Body of pancreas (tissue), 4 donors: Measurements from ENCODE around the gene SLC38A3. TPM values are rescaled to one million over a fixed set of nuclear protein-coding genes. Genes with fewer than 3 reads are reported as not detected.

Source experiments
- ATAC-seq: fragments of 150-250 bp; one replicate; pipeline ENCODE4 v1.9.1; 2016
- DNase-seq, 4 donors: peaks; one replicate each; pipeline ENCODE4 v3.0.0-alpha.2; 2019
- H3K27ac ChIP-seq, 4 donors: fragments of 200-600 bp; sonication (generic); 1 replicate in 3 of 4; 2 replicates in 1 of 4; pipeline versions ENCODE4 v1.5.1 to v1.6.1; 2016 to 2019; ENCODE audit warnings: mild to moderate bottlenecking in 1 of 4, mixed read lengths in 1 of 4, moderate library complexity in 1 of 4
- H3K27me3 ChIP-seq, 2 donors: fragments of 200-600 bp; sonication (generic); one replicate each; pipeline ENCODE4 v1.6.0; 2016; ENCODE audit warnings: mild to moderate bottlenecking in 1 of 2
- H3K36me3 ChIP-seq, 2 donors: fragments of 200-600 bp; sonication (generic); replicated peaks in 1 of 2; 2 replicates each; pipeline ENCODE4 v1.5.1; 2016; ENCODE audit warnings: low read depth in 2 of 2; ENCODE audit not compliant: insufficient read depth in 1 of 2
- H3K4me1 ChIP-seq: fragments of 200-600 bp; sonication (generic); one replicate; pipeline ENCODE4 v1.6.0; 2016
- H3K4me3 ChIP-seq, 2 donors: fragments of 200-600 bp; sonication (generic); 1 replicate in 1 of 2; 2 replicates in 1 of 2; pipeline ENCODE4 v1.5.1; 2016 to 2019
- H3K9me3 ChIP-seq, 3 donors: fragments of 200-600 bp; sonication (generic); 1 replicate in 2 of 3; 2 replicates in 1 of 3; pipeline ENCODE4 v1.5.1; 2016
- POLR2A ChIP-seq, 3 donors: fragments of 450-650 bp; IDR thresholded peaks; one replicate each; pipeline ENCODE4 v1.6.1; 2016; ENCODE audit warnings: antibody characterized with exemption in 3 of 3, mild to moderate bottlenecking in 2 of 3
- WGBS, 2 donors: methylation state at CpG; one replicate each; pipeline ENCODE4 v1.1.5; 2017; 5-methylcytosine and 5-hydroxymethylcytosine counted together
- intact Hi-C: fragments of 100-400 bp; cut with DNase I; formaldehyde crosslinking; loops from one replicate; pipeline ENCODE4 v1.15.1; 2023
- total RNA-seq, 2 donors: library from RNA; depleted of rRNA; stranded (reverse); fragments of >200 nt; gene quantifications; one replicate each; pipeline ENCODE4 v1.1.0, GENCODE V29; 2016
- TF ChIP-seq, protein P1 (sequence below), 7 experiments: fragments of 450-650 bp in 4 of 7; fragments of 200-600 bp in 3 of 7; sonication (generic) in 3 of 7; IDR thresholded peaks; one replicate each; pipeline ENCODE4 v1.5.1; 2016 to 2019; ENCODE audit warnings: antibody characterized with exemption in 7 of 7

The SLC38A3 gene
- total RNA-seq, 2 donors from 2014 or later, result 4.6 to 48.0 TPM

DNA sequence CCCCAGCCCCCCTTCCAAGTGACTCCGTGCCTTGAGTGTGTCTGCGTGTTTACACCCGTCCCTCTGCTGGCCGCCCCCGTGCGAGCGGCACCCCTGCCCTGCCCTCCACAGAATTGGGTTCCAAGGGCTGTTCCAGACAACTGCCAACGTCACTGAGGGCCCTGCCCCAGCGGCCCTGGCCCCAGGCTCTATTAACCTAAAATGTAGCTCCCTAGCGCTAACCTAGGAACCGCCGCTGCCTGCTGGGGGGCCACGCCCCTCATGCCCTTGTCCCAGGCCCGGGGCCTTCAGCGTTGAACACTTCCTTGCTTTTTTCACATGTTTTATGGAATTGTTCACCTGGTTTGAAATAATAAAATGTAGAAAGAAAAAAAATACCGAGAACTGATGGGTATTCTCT lies 53.9 kb downstream of the SLC38A3 start:
- H3K27me3 ChIP-seq, result no peaks in the 10 kb centered on the region
- no peak overlapping the region for H3K4me3 ChIP-seq
- H3K36me3 ChIP-seq, result peaks cover 4 to 14% of the 10 kb centered on the region in 2 donors
- WGBS, 2 donors, result 83 to 86% methylated on average over 16 of the region's 16 CpGs
- H3K4me1 ChIP-seq, result peaks cover 26% of the 10 kb centered on the region
- no peak for TF ChIP-seq POLR2A (IDR thresholded peaks at IDR 0.05)
- TF ChIP-seq, protein P1, sequence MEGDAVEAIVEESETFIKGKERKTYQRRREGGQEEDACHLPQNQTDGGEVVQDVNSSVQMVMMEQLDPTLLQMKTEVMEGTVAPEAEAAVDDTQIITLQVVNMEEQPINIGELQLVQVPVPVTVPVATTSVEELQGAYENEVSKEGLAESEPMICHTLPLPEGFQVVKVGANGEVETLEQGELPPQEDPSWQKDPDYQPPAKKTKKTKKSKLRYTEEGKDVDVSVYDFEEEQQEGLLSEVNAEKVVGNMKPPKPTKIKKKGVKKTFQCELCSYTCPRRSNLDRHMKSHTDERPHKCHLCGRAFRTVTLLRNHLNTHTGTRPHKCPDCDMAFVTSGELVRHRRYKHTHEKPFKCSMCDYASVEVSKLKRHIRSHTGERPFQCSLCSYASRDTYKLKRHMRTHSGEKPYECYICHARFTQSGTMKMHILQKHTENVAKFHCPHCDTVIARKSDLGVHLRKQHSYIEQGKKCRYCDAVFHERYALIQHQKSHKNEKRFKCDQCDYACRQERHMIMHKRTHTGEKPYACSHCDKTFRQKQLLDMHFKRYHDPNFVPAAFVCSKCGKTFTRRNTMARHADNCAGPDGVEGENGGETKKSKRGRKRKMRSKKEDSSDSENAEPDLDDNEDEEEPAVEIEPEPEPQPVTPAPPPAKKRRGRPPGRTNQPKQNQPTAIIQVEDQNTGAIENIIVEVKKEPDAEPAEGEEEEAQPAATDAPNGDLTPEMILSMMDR (IDR thresholded peaks at IDR 0.05), result no peak
- ATAC-seq, result no peak
- intact Hi-C loops, result no loop called here
- H3K9me3 ChIP-seq, result no peaks in the 10 kb centered on the region
- H3K27ac ChIP-seq, result peak overlapping the region in 3 of 4 donors; percentile 93 to 94 (median 93)
- DNase-seq, result no peak

DNA sequence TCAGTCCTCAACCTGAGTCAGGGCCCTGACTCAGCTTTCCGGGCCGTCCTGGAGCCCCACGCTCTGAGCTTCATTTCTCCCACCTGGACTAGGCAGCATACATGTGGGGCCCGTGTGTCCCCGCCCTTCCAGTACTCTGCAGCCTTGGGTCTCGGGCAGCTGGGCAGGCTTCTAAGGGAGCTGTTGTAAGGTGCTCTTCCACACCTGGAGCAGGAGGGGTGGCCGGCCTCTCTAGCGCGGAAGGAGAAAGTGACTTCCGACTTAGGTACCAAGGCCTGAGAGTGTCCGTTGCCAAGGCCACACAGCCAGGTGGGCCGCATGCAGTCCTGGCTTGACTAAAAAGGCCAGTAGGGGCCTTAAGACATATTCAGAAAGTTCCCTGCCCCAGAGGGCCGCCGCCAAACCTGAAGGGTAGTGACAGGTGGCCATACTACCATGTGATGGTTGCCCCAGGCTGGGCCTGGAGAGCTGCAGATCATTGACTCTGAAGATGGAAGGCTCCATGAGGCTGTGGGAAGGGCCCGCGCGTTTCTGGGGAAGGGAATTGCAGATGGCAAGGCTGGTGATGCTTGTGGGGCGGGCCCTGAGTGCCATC lies 54.5 kb downstream of the SLC38A3 start:
- Histone ChIP-seq H3K9me3 (no peaks in the 10 kb centered on the region), H3K4me3 (no peak overlapping the region), H3K27ac (peak overlapping the region; percentile 91 to 94 (median 93)), H3K27me3 (no peaks in the 10 kb centered on the region), H3K4me1 (peaks cover 31% of the 10 kb centered on the region), H3K36me3 (peaks cover 4 to 14% of the 10 kb centered on the region in 2 donors)
- intact Hi-C loops, result no loop called here
- TF ChIP-seq, protein P1 (IDR thresholded peaks at IDR 0.05), result no peak
- no peak for TF ChIP-seq POLR2A (IDR thresholded peaks at IDR 0.05)
- WGBS, 2 donors, result 41 to 52% methylated on average over 3 to 17 of the region's 18 CpGs
- peak; percentile 2 for ATAC-seq
- no peak for DNase-seq

DNA sequence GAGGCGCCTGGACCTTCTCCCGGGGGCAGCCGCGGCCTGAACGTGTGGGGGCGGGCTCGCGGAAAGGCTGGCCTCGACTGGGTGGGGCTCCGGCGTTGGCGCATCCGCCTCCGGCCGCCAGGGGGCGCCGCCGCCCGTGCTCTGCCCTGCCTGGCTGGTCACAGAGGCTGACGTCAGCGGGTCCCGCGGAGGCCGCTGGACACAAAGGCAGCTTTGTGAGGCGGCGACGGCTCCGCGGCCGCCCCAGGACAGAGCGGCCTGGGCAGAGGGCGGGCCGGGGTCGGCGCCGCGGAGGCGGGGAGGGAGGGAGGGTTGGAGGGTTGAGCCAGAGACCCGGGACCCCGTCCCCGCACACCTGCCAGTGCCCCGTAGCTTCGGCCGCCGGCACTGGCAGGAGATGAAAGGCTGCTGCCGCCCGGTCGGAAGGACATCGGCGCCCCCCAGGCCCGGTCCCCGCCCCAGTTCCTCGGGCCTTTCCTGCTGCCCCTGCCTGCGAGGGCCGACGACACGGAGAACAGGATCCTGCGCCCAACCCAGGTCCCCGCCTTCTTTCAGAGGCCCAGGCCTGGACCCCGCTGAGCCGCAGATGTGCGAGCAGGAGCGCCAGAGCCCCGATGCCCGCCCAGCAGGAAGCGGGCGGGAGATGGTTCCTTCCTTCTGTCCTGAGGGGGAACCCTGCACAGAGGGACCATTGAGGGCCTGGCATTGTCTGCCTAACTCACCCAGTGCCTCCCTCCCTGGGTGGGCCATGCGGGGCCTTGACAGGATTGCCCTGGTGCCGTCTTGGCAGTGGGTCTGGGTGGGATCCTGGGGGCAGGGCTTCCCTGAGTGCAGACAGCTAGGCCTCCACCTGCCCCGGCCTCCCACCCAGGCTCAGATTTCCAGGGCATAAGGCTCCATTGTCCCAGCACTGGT lies 55.2 kb downstream of the SLC38A3 start:
- Histone ChIP-seq H3K4me3 (peak overlapping the region in 1 of 2 donors; percentile 10), H3K36me3 (peaks cover 4 to 14% of the 10 kb centered on the region in 2 donors), H3K27ac (peak overlapping the region; percentile 91 to 94 (median 93)), H3K4me1 (peaks cover 39% of the 10 kb centered on the region), H3K27me3 (no peaks in the 10 kb centered on the region), H3K9me3 (no peaks in the 10 kb centered on the region)
- intact Hi-C loops, result no loop called here
- ATAC-seq (peak; percentile 82), DNase-seq (peak; percentile 95 to 97 (median 96))
- WGBS, 2 donors, result 1% methylated on average over 14 to 62 of the region's 70 CpGs
- TF ChIP-seq POLR2A (IDR thresholded peaks at IDR 0.05), result peak; percentile 69 to 81 (median 70)
- TF ChIP-seq, protein P1 (IDR thresholded peaks at IDR 0.05), result peak; percentile 93 to 100 (median 100)

- Histone ChIP-seq H3K27ac (peak overlapping the region; percentile 91 to 94 (median 93)), H3K4me1 (peaks cover 46% of the 10 kb centered on the region), H3K36me3 (peaks cover 4 to 14% of the 10 kb centered on the region in 2 donors), H3K27me3 (no peaks in the 10 kb centered on the region), H3K4me3 (no peak overlapping the region), H3K9me3 (no peaks in the 10 kb centered on the region)
- intact Hi-C loops, result no loop called here
- WGBS, 2 donors, result 71 to 77% methylated on average over 3 to 5 of the region's 5 CpGs
- TF ChIP-seq, protein P1 (IDR thresholded peaks at IDR 0.05), result no peak
- no peak for TF ChIP-seq POLR2A (IDR thresholded peaks at IDR 0.05)
- DNase-seq (no peak), ATAC-seq (no peak)
Measured at GRCh38 chr3:50260942-50261441, 55.9 kb downstream of the SLC38A3 start.
